ENCODE data around the gene BLM.

GRCh38 chr15:90709278-90709677 lies 7.9 kb upstream of the BLM start:
- TF ChIP-seq, protein P1, sequence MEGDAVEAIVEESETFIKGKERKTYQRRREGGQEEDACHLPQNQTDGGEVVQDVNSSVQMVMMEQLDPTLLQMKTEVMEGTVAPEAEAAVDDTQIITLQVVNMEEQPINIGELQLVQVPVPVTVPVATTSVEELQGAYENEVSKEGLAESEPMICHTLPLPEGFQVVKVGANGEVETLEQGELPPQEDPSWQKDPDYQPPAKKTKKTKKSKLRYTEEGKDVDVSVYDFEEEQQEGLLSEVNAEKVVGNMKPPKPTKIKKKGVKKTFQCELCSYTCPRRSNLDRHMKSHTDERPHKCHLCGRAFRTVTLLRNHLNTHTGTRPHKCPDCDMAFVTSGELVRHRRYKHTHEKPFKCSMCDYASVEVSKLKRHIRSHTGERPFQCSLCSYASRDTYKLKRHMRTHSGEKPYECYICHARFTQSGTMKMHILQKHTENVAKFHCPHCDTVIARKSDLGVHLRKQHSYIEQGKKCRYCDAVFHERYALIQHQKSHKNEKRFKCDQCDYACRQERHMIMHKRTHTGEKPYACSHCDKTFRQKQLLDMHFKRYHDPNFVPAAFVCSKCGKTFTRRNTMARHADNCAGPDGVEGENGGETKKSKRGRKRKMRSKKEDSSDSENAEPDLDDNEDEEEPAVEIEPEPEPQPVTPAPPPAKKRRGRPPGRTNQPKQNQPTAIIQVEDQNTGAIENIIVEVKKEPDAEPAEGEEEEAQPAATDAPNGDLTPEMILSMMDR (IDR thresholded peaks at IDR 0.05) = no peak
- no peak for TF ChIP-seq POLR2A (IDR thresholded peaks at IDR 0.05)
